ENCODE data around the gene ABCA13. TPM values are rescaled to one million over a fixed set of nuclear protein-coding genes. Genes with fewer than 3 reads are reported as not detected.

Gene ABCA13
- total RNA-seq, 1 donor from 2014 or later = 1.0 TPM

- no peak for DNase-seq (ENCODE audit: low spot score)
- no peak for ATAC-seq
Measured at GRCh38 chr7:48242846-48243245, 71.6 kb downstream of the ABCA13 start.

DNA sequence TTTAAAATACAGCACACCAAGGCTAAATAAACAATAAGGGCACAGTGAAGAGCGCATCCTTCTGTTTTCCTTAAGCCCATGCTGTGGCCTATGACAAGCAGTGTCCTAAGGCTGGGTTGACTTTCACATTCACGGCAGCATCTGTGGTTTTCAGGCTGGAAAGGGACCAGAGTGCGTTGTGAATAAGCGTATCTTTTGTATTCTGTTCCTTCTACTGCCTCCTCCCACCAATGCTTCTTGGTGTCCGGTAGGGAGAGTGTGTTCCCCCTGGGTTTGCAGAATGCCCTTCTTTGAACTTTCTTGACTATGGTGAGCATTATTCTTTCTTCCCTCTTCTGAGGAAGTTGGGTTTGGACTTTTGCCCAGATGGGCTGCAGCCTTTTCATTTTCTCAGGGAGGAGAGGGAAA lies 73.6 kb downstream of the ABCA13 start:
- no peak for ATAC-seq
- no peak for DNase-seq (ENCODE audit: low spot score)

- ATAC-seq = no peak
- DNase-seq (ENCODE audit: low spot score) = no peak
Measured at GRCh38 chr7:48245751-48246472, 74.7 kb downstream of the ABCA13 start.

DNA sequence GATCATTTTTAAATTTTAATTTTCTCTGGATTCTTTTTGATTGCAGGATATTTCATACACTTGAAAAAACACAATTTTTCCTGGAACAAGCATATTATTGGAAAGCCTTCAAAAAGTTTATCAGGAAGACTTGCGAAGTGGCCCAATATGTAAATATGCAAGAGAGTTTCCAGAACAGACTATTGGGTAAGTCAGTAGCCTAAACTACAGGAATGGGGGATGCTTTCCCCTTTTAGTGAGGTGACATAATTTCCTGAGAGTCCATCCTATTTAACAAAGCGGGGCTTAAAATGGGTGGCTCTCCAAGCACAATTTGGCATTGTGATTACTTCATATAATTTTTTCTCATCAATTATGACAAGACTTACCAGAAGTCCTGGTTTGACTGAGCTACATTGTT lies 77.9 kb downstream of the ABCA13 start:
- no peak for DNase-seq (ENCODE audit: low spot score)
- no peak for ATAC-seq

GRCh38 chr7:48250441-48250951 lies 79.2 kb downstream of the ABCA13 start:
- DNase-seq (ENCODE audit: low spot score) (no peak), ATAC-seq (no peak)

DNA sequence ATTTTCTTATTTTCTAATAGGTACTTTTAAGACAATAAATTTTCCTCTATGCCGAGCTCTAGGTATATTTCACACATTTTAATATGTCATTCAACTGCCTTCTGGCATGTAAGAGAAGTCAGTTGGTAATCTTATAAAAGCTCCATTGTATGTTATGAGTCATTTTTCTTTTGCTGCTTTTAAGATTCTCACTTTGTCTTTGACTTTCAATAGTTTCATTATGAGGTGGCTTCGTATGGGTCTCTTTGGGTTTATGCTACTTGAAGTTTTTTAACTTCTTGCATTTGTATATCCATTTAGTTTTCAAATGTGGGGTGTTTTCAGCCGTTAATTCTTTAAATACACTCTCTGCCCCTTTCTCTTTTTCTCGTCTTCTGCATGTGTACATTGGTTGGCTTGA lies 80.5 kb downstream of the ABCA13 start:
- DNase-seq (ENCODE audit: low spot score) = no peak

GRCh38 chr7:48252995-48253394 lies 81.7 kb downstream of the ABCA13 start:
- ATAC-seq (no peak), DNase-seq (ENCODE audit: low spot score) (no peak)

More for the DNA sequence above, 80.5 kb downstream of the ABCA13 start:
- ATAC-seq = no peak

DNA sequence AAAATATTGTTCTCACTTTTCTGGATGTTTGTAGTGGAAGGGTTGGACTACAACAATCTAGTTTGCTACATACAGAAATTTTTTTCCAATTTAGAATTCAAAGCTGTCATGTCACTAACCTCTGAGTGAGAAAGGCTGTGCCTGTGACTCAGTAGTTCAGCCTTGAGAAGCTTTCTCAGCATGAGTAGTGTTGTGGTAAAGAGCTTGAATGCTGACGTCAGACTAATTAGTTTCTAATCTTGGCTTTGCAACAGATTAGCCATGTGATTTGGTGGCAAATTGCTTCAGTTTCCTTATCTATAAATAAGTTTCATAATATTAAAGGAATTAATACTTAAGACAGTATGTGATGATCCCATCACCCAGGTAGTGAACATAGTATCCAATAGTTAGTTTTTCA lies 83.8 kb downstream of the ABCA13 start:
- no peak for ATAC-seq
- no peak for DNase-seq (ENCODE audit: low spot score)

DNA sequence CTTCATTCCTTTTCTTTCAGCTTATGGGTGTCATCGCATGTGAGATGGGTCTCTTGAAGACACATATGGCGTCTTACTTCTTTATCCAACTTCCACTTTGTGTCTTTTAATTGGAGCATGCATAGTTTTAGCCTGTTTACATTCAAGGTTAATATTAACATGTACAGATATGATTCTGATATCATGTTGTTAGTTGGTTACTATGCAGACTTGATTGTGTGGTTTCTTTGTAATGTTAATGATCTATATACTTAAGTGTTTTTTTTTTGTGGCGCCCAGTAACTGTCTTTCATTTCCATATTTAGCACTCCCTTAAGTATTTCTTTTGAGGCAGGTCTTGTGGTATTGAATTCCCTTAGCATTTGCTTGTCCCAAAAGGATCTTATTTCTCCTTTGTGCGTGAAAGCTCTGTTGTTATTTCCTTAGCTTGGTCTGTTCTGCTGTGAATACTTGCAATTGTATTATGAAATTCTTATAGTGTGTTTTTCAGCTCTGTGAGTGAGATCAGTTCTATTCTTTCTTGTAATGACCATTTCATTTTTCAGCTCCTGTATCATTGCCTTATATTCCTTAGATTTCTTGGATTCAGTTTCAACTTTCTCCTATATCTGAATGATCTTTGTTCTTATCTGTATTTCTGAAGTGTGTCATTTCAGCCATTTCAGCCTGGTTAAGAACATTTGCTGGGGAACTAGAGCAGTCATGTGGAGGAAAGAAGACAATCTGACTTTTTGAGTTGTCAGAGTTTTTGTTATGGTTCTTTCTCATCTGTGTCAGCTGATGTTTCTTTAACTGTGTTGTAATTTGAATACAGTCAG lies 88.4 kb downstream of the ABCA13 start:
- DNase-seq (ENCODE audit: low spot score) (no peak), ATAC-seq (no peak)

DNA sequence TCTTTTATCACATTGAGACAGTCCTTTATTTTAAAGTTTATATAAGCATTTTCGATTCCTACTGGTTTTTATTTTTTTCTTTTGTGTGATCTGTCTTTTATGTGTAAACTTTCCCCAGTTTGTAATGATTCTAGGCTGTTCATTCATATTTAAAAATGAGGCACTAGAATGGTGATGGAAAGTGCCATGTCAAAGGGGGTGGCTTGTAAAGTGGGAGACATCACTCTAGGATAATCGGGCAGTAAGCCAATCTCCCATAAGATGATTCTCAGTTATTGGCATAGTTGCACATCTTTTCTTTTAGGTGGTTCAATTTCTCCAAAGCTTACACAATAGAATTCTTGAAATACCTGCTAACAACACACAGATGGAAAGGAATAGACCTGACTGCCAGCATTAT lies 90.4 kb downstream of the ABCA13 start:
- ATAC-seq (no peak), DNase-seq (ENCODE audit: low spot score) (no peak)

- no peak for DNase-seq (ENCODE audit: low spot score)
- ATAC-seq = no peak
Measured at GRCh38 chr7:48262606-48263310, 91.5 kb downstream of the ABCA13 start.

DNA sequence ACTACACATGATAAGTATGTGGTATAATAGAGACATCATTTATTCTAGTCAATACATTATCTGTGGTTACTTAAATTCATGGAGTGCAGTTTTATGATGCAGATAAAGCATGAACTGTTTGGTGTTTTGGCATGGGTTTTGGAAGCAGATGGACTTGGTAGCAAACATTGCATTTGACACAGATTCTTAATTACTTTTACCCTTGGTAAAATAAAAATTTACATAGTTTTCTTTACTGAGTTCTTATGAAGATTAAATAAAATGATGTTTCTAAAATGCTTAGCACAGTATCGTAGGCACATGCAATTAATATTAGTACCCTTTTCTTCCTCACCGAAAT lies 92.0 kb downstream of the ABCA13 start:
- DNase-seq (ENCODE audit: low spot score) (no peak), ATAC-seq (no peak)

GRCh38 chr7:48269066-48269465 lies 97.8 kb downstream of the ABCA13 start:
- DNase-seq (ENCODE audit: low spot score) (no peak), ATAC-seq (no peak)

- DNase-seq (ENCODE audit: low spot score) = no peak
- no peak for ATAC-seq
Measured at GRCh38 chr7:48274662-48275061, 103.4 kb downstream of the ABCA13 start.

DNA sequence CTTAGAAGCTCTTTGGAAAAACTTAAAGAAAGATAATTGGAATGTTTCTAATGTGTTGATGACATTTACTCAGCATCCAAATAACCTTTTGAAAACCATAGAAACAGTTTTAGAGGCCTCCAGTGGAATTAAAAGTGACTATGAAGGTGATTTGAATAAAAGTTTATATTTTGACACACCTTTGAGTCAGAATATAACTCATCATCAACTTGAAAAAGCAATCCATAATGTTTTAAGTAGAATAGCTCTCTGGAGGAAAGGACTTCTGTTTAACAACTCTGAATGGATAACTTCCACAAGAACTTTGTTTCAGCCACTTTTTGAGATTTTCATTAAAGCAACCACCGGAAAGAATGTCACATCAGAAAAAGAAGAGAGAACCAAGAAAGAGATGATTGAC lies 108.2 kb downstream of the ABCA13 start:
- ATAC-seq = no peak
- DNase-seq (ENCODE audit: low spot score) = no peak

DNA sequence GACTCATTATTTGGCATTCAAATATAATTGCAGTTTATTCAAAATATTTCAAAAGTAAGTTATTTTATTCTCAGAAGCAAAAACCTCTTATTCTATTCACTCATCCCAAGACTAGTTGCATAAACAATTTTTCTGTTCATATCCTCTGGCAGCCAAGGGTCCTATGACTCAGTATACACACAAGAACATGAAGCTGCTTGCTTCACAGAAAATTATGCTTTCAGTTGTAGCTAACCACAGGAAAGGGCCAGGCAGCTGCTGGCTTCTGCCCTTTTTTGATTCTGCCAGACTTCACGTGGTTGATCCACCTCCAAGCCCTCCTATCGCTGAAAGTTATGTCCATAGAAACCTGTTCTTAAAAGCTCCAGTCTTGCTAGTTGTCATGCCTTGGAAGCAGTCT lies 108.8 kb downstream of the ABCA13 start:
- DNase-seq (ENCODE audit: low spot score) (no peak), ATAC-seq (no peak)

GRCh38 chr7:48285373-48285772 lies 114.1 kb downstream of the ABCA13 start:
- ATAC-seq (no peak), DNase-seq (ENCODE audit: low spot score) (no peak)

DNA sequence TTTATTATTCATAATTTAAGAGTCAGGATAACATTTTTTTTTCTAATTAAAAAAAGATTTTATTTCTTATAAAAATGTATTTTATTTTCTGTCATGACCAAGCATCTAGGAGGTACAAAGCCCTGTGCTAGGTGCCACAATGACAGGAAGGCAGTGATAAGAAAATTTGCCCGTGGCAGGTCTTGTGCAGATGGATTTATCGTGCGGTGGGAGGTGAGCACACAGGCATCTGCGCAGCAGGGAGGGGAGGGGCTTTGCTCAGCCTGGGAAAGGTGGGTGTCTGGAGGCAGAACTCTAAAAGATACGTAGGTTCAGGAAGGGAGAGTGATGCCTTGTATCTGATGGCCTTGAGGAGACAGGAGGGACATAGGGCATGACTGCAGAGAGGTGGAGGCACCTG lies 115.6 kb downstream of the ABCA13 start:
- DNase-seq (ENCODE audit: low spot score) (no peak), ATAC-seq (no peak)

GRCh38 chr7:48289656-48290055 lies 118.4 kb downstream of the ABCA13 start:
- DNase-seq (ENCODE audit: low spot score) (no peak), ATAC-seq (no peak)

DNA sequence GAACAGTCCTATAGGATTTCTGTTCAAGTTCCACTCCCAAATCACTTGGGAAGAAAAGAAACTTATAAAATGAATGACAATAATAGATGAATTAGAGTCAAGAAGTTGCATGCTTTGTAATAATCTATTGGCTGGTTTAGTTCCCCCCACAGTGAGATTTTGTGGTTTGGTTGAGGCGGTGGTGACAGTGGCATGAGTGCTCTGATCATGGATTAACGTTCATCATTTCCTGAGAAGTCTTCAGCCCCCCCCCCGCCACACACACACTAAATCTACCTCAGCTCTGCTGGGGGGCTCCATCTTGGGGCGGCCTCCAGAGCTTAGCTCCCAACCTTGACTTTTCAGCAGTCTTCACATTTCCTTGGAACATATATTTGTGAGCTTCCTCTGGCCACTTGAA lies 121.7 kb downstream of the ABCA13 start:
- DNase-seq (ENCODE audit: low spot score) = no peak
- no peak for ATAC-seq

GRCh38 chr7:48295296-48295971 lies 124.2 kb downstream of the ABCA13 start:
- no peak for ATAC-seq
- DNase-seq (ENCODE audit: low spot score) = no peak

Data from left lobe of liver (tissue), 2 donors.